Ovary (tissue), 9 donors: Measurements from ENCODE around the gene PRRG2. TPM values are rescaled to one million over a fixed set of nuclear protein-coding genes. Genes with fewer than 3 reads are reported as not detected.

Experiments
- DNase-seq, 5 donors: peaks; one replicate each; pipeline ENCODE4 v3.0.0-alpha.2; 2019 to 2020
- H3K27ac ChIP-seq, 2 donors: fragments of 200-600 bp; one replicate each; pipeline versions ENCODE4 v1.5.1 to v1.8.0; 2019 to 2022
- H3K27me3 ChIP-seq: fragments of 200-600 bp; one replicate; pipeline ENCODE4 v1.8.0; 2022
- H3K36me3 ChIP-seq: fragments of 200-600 bp; sonication (generic); one replicate; pipeline ENCODE4 v1.5.1; 2019
- H3K4me1 ChIP-seq: one replicate; pipeline ENCODE4 v1.8.1; 2013; ENCODE audit warnings: mild to moderate bottlenecking, moderate library complexity; ENCODE audit not compliant: insufficient read depth
- H3K4me3 ChIP-seq: fragments of 200-600 bp; sonication (generic); one replicate; pipeline ENCODE4 v1.5.1; 2017
- H3K9me3 ChIP-seq, 2 donors: fragments of 200-600 bp in 1 of 2; sonication (generic) in 1 of 2; one replicate each; pipeline versions ENCODE4 v1.5.1 to v1.8.1; 2013 to 2019; ENCODE audit warnings: mild to moderate bottlenecking in 1 of 2, moderate library complexity in 1 of 2
- EP300 ChIP-seq: sonication (generic); formaldehyde crosslinking; IDR thresholded peaks from one replicate; pipeline ENCODE4 v1.6.1; 2017; ENCODE audit warnings: antibody characterized with exemption
- POLR2A ChIP-seq: fragments of 450-650 bp; IDR thresholded peaks from one replicate; pipeline ENCODE4 v1.6.1; 2017; ENCODE audit warnings: antibody characterized with exemption, mild to moderate bottlenecking, moderate library complexity
- WGBS, 3 donors: extraction: QIAGEN DNeasy Blood & Tissue Kit in 1 of 3; methylation state at CpG; one replicate each; pipeline versions ENCODE4 v1.1.5 to v1.1.7; 2013 to 2017; 5-methylcytosine and 5-hydroxymethylcytosine counted together
- intact Hi-C, 4 donors: fragments of 100-400 bp; cut with DNase I; formaldehyde crosslinking; loops; one replicate each; pipeline versions ENCODE4 v1.11.0 to v1.15.1; 2022 to 2023
- polyA plus RNA-seq, 2 donors: library from polyadenylated mRNA; stranded (reverse); fragments of 200-250 nt in 1 of 2; fragments of 350-450 nt in 1 of 2; fragmentation: Illumina TruSeq in 1 of 2; extraction: RNeasy Lipid Tissue Mini Kit (QIAGEN cat#74804) in 1 of 2; gene quantifications; one replicate each; pipeline ENCODE4 v1.2.3, GENCODE V29; 2013 to 2014
- total RNA-seq, 7 donors: library from RNA; depleted of rRNA in 2 of 7; stranded (reverse); fragments of >200 nt in 2 of 7; fragmentation: NEBNext Ultra II Directional in 3 of 7; extraction: Animal tissue kit (Norgen Biotek cat#: 25700) in 3 of 7; gene quantifications; one replicate each; pipeline versions ENCODE4 v1.1.0 to v1.2.4, GENCODE V29; 2016 to 2023
- TF ChIP-seq, protein P1 (sequence below), 3 donors: fragments of 450-650 bp in 2 of 3; fragments of 200-600 bp in 1 of 3; IDR thresholded peaks; one replicate each; pipeline versions ENCODE4 v1.5.1 to v1.8.0; 2016 to 2022; ENCODE audit warnings: antibody characterized with exemption in 3 of 3, mild to moderate bottlenecking in 1 of 3
- donor health status: DM: no; HTN: no; CAD: no; lungs with moderate emphysema.
- donor health status: DM: no; HTN: no; CAD: no.
- donor health status: Bipolar disorder and iron deficiency.
- donor health status: DM: yes; HTN: yes; CAD: no.
- donor health status: DM: no; HTN: no; CAD: no.
- donor health status: DM: yes; HTN: yes; CAD: no.

The PRRG2 gene
- total and polyA plus RNA-seq, 9 donors: 0.65 to 4.0 (median 1.1) TPM; not detected in 3

- Histone ChIP-seq H3K27ac (peak overlapping the region in 1 of 2 donors; percentile 16), H3K4me3 (no peak overlapping the region), H3K27me3 (no peaks in the 10 kb centered on the region), H3K9me3 (no peaks in the 10 kb centered on the region), H3K4me1 (peaks cover 2% of the 10 kb centered on the region), H3K36me3 (no peaks in the 10 kb centered on the region)
- TF ChIP-seq, protein P1, sequence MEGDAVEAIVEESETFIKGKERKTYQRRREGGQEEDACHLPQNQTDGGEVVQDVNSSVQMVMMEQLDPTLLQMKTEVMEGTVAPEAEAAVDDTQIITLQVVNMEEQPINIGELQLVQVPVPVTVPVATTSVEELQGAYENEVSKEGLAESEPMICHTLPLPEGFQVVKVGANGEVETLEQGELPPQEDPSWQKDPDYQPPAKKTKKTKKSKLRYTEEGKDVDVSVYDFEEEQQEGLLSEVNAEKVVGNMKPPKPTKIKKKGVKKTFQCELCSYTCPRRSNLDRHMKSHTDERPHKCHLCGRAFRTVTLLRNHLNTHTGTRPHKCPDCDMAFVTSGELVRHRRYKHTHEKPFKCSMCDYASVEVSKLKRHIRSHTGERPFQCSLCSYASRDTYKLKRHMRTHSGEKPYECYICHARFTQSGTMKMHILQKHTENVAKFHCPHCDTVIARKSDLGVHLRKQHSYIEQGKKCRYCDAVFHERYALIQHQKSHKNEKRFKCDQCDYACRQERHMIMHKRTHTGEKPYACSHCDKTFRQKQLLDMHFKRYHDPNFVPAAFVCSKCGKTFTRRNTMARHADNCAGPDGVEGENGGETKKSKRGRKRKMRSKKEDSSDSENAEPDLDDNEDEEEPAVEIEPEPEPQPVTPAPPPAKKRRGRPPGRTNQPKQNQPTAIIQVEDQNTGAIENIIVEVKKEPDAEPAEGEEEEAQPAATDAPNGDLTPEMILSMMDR (IDR thresholded peaks at IDR 0.05): no peak
- peak; percentile 62 to 82 (median 78) for DNase-seq
- 72 to 81% (median 80%) methylated on average over 48 to 52 of the region's 53 CpGs for WGBS, 3 donors
- intact Hi-C loops: no loop called here
Measured at GRCh38 chr19:49555600-49556411, 25.3 kb upstream of the PRRG2 start.

- H3K4me3 ChIP-seq: no peak overlapping the region
- peak overlapping the region in 1 of 2 donors; percentile 16 for H3K27ac ChIP-seq
- H3K4me1 ChIP-seq: peaks cover 2% of the 10 kb centered on the region
- H3K27me3 ChIP-seq: no peaks in the 10 kb centered on the region
- DNase-seq: peak in 2 of 5 donors; percentile 28 to 47
- no peaks in the 10 kb centered on the region for H3K9me3 ChIP-seq
- TF ChIP-seq, protein P1 (IDR thresholded peaks at IDR 0.05): no peak
- no peak for TF ChIP-seq POLR2A
- TF ChIP-seq EP300: no peak
- 77 to 83% (median 79%) methylated on average over 59 to 66 of the region's 66 CpGs for WGBS, 3 donors
- intact Hi-C loops: no loop called here
- no peaks in the 10 kb centered on the region for H3K36me3 ChIP-seq
Measured at GRCh38 chr19:49556412-49557398, 24.4 kb upstream of the PRRG2 start.

GRCh38 chr19:49557641-49558325 lies 23.3 kb upstream of the PRRG2 start:
- TF ChIP-seq POLR2A: no peak
- TF ChIP-seq, protein P1 (IDR thresholded peaks at IDR 0.05): no peak
- TF ChIP-seq EP300: no peak
- peaks cover 2% of the 10 kb centered on the region for H3K4me1 ChIP-seq
- intact Hi-C loops: no loop called here
- no peaks in the 10 kb centered on the region for H3K9me3 ChIP-seq
- no peaks in the 10 kb centered on the region for H3K27me3 ChIP-seq
- H3K36me3 ChIP-seq: no peaks in the 10 kb centered on the region
- DNase-seq: no peak
- 87 to 91% (median 91%) methylated on average over 18 of the region's 18 CpGs for WGBS, 3 donors
- no peak overlapping the region for H3K27ac ChIP-seq
- no peak overlapping the region for H3K4me3 ChIP-seq

DNA sequence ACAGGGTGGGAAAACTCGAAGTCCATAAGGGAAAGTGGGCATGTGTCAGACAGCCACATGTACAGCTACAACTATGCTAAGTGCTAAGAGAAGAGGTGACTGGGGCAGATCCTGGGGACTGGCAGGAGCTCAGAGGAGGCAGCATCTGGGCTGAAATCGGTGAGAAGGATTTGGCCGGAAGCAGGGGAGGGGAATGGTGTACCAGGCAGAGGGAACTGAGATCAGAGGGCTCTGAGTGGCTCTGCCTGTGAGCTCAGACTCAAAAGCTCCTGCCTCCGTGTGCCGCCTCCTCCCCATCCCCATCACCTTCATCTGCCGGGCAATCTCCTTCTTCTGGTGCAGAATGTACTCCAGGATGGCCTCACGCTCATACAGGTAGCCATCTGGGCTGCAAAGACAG lies 22.5 kb upstream of the PRRG2 start:
- TF ChIP-seq, protein P1 (IDR thresholded peaks at IDR 0.05): no peak
- TF ChIP-seq EP300 (no peak), POLR2A (no peak)
- Histone ChIP-seq H3K4me1 (peaks cover 2% of the 10 kb centered on the region), H3K4me3 (no peak overlapping the region), H3K27me3 (no peaks in the 10 kb centered on the region), H3K27ac (no peak overlapping the region), H3K36me3 (no peaks in the 10 kb centered on the region), H3K9me3 (no peaks in the 10 kb centered on the region)
- DNase-seq: no peak
- intact Hi-C loops: no loop called here
- WGBS, 3 donors: 84 to 86% (median 86%) methylated on average over 7 of the region's 7 CpGs
